Measurements from ENCODE around the gene THBD.

Gene THBD

GRCh38 chr20:23011008-23011721 is 38.3 kb downstream of the THBD start:
- DNase-seq (ENCODE audit: low read depth in 3 of 3), result no peak

- no peak for DNase-seq (ENCODE audit: low read depth in 3 of 3)
Observed at GRCh38 chr20:23010096-23010495, 39.4 kb downstream of the THBD start.

- no peak for DNase-seq (ENCODE audit: low read depth in 3 of 3)
Observed at GRCh38 chr20:23009636-23010035, 39.8 kb downstream of the THBD start.

- DNase-seq (ENCODE audit: low read depth in 3 of 3), result no peak
Observed at GRCh38 chr20:23008667-23009066, 40.8 kb downstream of the THBD start.

- no peak for DNase-seq (ENCODE audit: low read depth in 3 of 3)
Observed at GRCh38 chr20:23007886-23008655, 41.4 kb downstream of the THBD start.

GRCh38 chr20:23007462-23007861 is 42.0 kb downstream of the THBD start:
- no peak for DNase-seq (ENCODE audit: low read depth in 3 of 3)

GRCh38 chr20:23005776-23006175 is 43.7 kb downstream of the THBD start:
- no peak for DNase-seq (ENCODE audit: low read depth in 3 of 3)

GRCh38 chr20:23003881-23004460 is 45.5 kb downstream of the THBD start:
- no peak for DNase-seq (ENCODE audit: low read depth in 3 of 3)

- DNase-seq (ENCODE audit: low read depth in 3 of 3), result no peak
Observed at GRCh38 chr20:23003077-23003635, 46.3 kb downstream of the THBD start.

- no peak for DNase-seq (ENCODE audit: low read depth in 3 of 3)
Observed at GRCh38 chr20:23002276-23002675, 47.2 kb downstream of the THBD start.

- no peak for DNase-seq (ENCODE audit: low read depth in 3 of 3)
Observed at GRCh38 chr20:23000232-23000947, 49.1 kb downstream of the THBD start.

- DNase-seq (ENCODE audit: low read depth in 3 of 3), result no peak
Observed at GRCh38 chr20:22999756-23000155, 49.7 kb downstream of the THBD start.

GRCh38 chr20:22998476-22998875 is 51.0 kb downstream of the THBD start:
- no peak for DNase-seq (ENCODE audit: low read depth in 3 of 3)

GRCh38 chr20:22995923-22996322 is 53.5 kb downstream of the THBD start:
- no peak for DNase-seq (ENCODE audit: low read depth in 3 of 3)
